HUES6 (cell line): ENCODE results near the gene LOXL3.

Experiments used
- H3K27ac ChIP-seq: 2 replicates; pipeline ENCODE4 v1.7.0; 2013; ENCODE audit warnings: low read depth, mild to moderate bottlenecking, low read length, inconsistent platforms
- H3K27me3 ChIP-seq: 2 replicates; pipeline ENCODE4 v1.6.1; 2013; ENCODE audit warnings: low read length; ENCODE audit not compliant: control insufficient read depth, insufficient read depth
- H3K36me3 ChIP-seq: 2 replicates; pipeline ENCODE4 v1.6.1; 2013; ENCODE audit warnings: low read length; ENCODE audit not compliant: control insufficient read depth, insufficient read depth
- H3K4me1 ChIP-seq: 2 replicates; pipeline ENCODE4 v1.6.1; 2013; ENCODE audit warnings: low read length; ENCODE audit not compliant: control insufficient read depth, insufficient read depth
- H3K4me3 ChIP-seq: 2 replicates; pipeline ENCODE4 v1.5.1; 2013; ENCODE audit warnings: low read depth, low read length
- H3K9ac ChIP-seq: one replicate; pipeline ENCODE4 v1.6.1; 2013; ENCODE audit warnings: mild to moderate bottlenecking, low read length
- H3K9me3 ChIP-seq: 2 replicates; pipeline ENCODE4 v1.6.1; 2013; ENCODE audit warnings: low read depth, low read length; ENCODE audit not compliant: control insufficient read depth, insufficient read depth

The LOXL3 gene

GRCh38 chr2:74525717-74526648, 27.8 kb downstream of the LOXL3 start, which contains the start of gene DQX1:
DQX1 (minus strand) TSS chr2:74526231; CDS start chr2:74525729, 502 bp downstream.
- peaks cover 23% of the 10 kb centered on the region for H3K27me3 ChIP-seq
- H3K9me3 ChIP-seq: no peaks in the 10 kb centered on the region
- H3K27ac ChIP-seq: no peak within 1 kb of the TSS

DNA sequence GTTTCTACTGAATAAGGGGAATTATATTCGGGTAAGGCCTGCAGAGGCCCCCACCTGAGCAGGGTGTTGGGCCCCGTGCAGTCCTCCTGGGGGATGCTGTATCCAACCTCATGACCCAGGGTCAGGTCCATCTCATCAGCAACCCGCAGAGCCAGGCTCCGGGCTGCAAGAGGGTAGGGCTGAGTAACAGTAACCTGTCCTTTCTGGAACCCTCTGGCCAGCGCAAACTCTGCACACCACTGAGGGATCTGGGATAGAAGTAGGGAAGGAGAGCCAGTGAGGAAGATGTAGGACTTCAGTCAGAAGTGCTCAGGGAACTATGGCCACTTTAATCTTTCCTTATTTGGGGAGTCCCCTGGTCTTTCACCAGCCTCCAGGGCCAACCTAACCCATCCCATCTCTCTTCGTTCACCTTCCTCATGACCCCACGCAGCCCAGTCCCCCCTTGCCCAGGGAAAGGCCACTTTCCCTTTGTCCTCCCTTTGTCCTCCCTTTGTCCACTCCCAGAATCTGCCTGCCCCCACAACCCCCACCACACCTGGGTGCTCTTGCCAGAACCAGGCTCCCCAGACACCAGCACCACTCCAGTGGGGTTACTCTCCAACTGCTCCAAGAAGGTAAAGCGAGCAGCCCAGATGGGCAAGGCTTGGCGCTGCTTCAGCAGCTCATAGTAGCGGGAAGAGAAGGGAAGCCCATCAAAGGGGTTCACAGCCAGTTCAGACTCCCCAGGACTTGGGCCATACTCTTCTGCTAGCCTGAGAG, 28.6 kb downstream of the LOXL3 start:
- Histone ChIP-seq H3K36me3 (peaks cover 27% of the 10 kb centered on the region), H3K4me3 (no peak overlapping the region), H3K27me3 (peaks cover 30% of the 10 kb centered on the region), H3K9me3 (no peaks in the 10 kb centered on the region), H3K9ac (no peak overlapping the region), H3K4me1 (peaks cover 7% of the 10 kb centered on the region), H3K27ac (no peak overlapping the region)

More at GRCh38 chr2:74525717-74526648, 27.8 kb downstream of the LOXL3 start, which contains the start of gene DQX1:
- Histone ChIP-seq H3K4me1 (peaks cover 12% of the 10 kb centered on the region), H3K4me3 (no peak within 1 kb of the TSS), H3K9ac (no peak within 1 kb of the TSS), H3K36me3 (peaks cover 27% of the 10 kb centered on the region)

DNA sequence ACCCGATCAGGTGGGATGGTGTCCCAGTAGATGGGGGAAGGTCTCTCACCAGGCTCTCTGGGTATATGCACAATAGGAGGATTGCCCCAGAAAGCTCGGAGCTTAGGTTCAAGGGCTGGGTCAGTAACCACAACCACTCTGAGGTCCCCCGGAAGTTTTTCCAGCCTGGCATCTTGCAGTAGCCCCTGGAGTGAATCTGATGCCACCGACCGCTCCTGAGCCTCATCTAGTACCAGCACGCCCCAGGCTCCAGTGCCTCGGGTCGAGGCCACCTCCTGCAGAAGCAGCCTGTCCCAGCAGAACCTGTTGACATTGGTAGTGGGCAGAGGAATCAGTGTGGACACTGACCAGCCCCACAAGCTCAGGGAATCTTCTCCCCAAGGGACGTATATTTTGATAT, 29.7 kb downstream of the LOXL3 start:
- no peak overlapping the region for H3K9ac ChIP-seq
- H3K4me3 ChIP-seq: no peak overlapping the region
- H3K27me3 ChIP-seq: peaks cover 42% of the 10 kb centered on the region
- peaks cover 7% of the 10 kb centered on the region for H3K4me1 ChIP-seq
- no peaks in the 10 kb centered on the region for H3K9me3 ChIP-seq
- H3K36me3 ChIP-seq: peaks cover 27% of the 10 kb centered on the region
- H3K27ac ChIP-seq: no peak overlapping the region

DNA sequence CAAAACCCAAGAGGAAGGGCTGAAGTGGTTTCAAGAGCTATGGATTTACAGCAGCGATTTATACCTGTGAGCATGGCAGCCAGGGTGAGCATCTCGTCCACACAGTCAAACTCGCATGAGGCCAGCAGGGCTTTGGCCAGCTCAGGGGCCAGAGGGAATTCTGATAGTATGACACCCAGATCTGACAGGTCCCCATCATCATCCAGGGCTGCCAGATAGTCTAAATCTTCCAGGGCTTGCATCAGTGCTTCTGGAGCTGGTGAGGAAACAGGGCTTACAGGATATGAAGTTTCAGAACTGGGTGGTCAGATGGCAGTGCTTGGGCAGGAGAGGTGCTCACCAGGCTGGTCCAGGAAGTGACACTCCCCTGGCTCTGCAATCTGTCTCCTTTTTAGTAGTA, 31.2 kb downstream of the LOXL3 start:
- H3K4me1 ChIP-seq: peaks cover 3% of the 10 kb centered on the region; the same call in 1 of the 2 replicates
- H3K27me3 ChIP-seq: peaks cover 56% of the 10 kb centered on the region
- H3K9me3 ChIP-seq: no peaks in the 10 kb centered on the region
- H3K27ac ChIP-seq: no peak overlapping the region
- no peak overlapping the region for H3K9ac ChIP-seq
- H3K4me3 ChIP-seq: no peak overlapping the region
- H3K36me3 ChIP-seq: peaks cover 18% of the 10 kb centered on the region

DNA sequence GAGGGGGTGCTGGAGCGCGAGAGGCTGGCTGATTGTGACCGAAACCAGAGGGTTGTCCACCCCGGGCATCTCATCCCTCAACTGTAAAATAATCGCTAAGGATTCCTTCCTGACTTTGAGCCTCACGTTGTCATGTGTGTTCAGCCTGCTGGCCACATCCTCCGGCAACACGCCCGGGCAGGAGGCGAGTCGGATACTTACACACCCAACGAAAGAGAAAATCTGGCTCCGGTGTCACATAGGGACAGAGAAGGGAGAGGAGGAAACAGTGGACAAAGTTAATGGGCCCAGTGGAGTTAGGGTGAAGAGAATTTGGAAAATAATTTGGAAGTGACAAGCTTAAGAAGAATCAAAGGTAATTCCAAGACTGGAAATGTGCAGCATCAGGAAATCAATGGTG, 37.1 kb downstream of the LOXL3 start:
- Histone ChIP-seq H3K9me3 (peaks cover 3% of the 10 kb centered on the region; the same call in 1 of the 2 replicates), H3K36me3 (no peaks in the 10 kb centered on the region), H3K27me3 (peaks cover 98% of the 10 kb centered on the region), H3K4me1 (peaks cover 20% of the 10 kb centered on the region), H3K9ac (no peak overlapping the region), H3K4me3 (no peak overlapping the region; the same call in 1 of the 2 replicates), H3K27ac (no peak overlapping the region)

DNA sequence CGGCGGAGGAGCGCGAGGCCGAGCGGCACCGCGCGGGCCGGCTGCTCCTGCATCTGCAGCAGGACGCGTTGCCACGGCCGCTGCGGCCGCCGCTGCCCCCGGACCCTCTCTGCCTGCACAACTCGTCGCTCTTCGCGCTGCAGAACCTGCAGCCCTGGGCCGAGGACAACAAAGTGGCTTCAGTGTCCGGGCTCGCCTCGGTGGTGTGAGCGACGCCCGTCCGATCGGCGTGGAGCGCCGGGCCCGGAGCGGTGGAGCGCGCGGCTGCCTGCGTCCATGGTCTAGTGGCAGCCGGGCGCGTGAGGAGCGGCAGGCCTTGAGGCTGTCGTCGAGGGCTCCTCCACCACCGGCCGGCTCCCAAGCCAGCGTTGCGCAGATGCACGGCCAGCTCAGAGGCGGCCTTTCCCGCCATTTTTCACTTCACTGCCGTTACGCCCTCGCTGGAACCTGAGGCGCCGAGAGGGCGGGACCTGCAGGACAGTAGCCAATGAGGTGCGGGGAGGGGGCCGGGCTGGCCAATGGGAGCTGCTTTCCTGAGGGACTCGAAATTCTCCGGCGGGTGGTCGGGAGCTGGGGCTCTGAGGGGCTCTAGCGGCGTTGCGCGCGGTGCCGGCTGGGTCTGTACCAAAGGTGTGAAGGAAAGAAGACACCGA, 37.6 kb downstream of the LOXL3 start:
- peaks cover 20% of the 10 kb centered on the region for H3K4me1 ChIP-seq
- H3K27me3 ChIP-seq: peaks cover 98% of the 10 kb centered on the region
- no peak overlapping the region for H3K27ac ChIP-seq
- H3K36me3 ChIP-seq: no peaks in the 10 kb centered on the region
- peaks cover 3% of the 10 kb centered on the region; the same call in 1 of the 2 replicates for H3K9me3 ChIP-seq
- H3K9ac ChIP-seq: no peak overlapping the region
- H3K4me3 ChIP-seq: peak overlapping the region; percentile 57

DNA sequence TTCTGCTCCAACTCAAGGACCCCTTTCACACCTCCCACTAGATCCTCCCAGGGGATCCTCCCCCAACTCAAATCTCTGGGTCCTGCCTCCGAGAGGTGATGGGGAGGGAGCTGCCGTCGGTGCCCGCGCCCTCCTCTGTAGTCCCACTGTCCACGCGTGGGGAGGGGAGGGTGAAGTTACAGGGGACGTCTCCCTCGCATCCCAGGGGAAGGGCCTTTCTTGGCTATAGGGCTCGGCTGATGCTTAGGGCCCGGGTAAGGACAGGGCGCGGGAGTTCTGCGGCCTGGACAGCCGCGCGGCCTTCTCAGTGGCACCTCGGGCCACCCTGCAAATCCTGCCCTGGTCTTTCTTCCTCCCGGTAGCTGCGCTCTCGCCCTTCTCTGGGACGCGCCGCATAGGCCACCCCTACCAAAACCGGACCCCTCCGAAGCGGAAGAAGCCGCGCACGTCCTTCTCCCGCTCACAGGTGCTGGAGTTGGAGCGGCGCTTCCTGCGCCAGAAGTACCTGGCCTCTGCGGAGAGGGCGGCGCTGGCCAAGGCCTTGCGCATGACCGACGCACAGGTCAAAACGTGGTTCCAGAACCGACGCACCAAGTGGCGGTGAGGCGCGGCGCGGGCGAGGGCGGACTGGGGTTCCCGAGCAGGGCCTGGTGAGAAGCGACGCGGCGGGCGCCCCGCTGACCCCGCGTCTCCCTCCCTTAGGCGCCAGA, 38.3 kb downstream of the LOXL3 start:
- H3K4me1 ChIP-seq: peaks cover 20% of the 10 kb centered on the region
- no peak overlapping the region for H3K27ac ChIP-seq
- H3K9ac ChIP-seq: no peak overlapping the region
- H3K27me3 ChIP-seq: peaks cover 100% of the 10 kb centered on the region
- H3K36me3 ChIP-seq: no peaks in the 10 kb centered on the region
- peaks cover 3% of the 10 kb centered on the region; the same call in 1 of the 2 replicates for H3K9me3 ChIP-seq
- peak overlapping the region; percentile 57 for H3K4me3 ChIP-seq

DNA sequence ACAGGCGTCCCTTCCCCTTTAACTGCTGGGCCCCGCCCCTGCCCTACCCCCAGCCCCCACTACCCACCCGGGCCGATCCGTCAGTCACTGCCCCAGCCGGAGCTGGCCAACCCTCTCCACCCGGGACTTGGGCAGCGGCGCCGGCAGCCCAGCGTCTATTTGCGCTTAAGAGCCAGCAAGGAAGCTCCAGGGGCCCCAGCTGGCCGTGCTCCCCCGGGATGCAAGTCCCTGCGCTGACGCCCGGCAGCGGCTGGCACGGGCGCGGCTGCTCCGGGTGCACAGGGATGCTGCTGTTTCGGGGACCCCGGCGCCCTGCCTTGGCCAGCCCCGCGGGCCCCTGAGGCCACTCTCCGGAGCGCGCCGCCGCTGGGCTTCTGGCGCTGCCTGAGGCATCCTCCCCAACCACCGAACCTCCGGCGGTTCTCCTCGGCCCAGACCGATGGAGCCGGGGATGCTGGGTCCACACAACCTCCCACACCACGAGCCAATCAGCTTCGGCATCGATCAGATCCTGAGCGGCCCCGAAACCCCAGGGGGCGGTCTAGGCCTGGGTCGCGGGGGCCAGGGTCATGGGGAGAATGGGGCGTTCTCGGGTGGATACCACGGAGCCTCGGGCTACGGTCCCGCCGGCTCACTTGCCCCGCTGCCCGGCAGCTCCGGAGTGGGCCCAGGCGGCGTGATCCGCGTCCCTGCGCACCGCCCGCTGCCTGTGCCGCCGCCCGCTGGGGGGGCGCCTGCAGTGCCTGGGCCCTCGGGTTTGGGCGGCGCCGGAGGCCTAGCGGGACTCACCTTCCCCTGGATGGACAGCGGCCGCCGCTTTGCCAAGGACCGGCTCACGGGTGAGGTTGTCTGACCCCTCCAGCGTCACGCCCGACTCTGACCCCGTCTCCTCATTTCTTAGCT, 39.1 kb downstream of the LOXL3 start, which contains the start of gene TLX2:
TLX2 (plus strand) TSS at position 83 of the 903 bp plus-strand sequence; CDS start at position 440, 357 bp downstream.
- Histone ChIP-seq H3K4me1 (peaks cover 20% of the 10 kb centered on the region), H3K4me3 (peak within 1 kb of the TSS; percentile 57), H3K9ac (no peak within 1 kb of the TSS), H3K27ac (no peak within 1 kb of the TSS), H3K27me3 (peaks cover 100% of the 10 kb centered on the region), H3K9me3 (peaks cover 3% of the 10 kb centered on the region; the same call in 1 of the 2 replicates), H3K36me3 (no peaks in the 10 kb centered on the region)

DNA sequence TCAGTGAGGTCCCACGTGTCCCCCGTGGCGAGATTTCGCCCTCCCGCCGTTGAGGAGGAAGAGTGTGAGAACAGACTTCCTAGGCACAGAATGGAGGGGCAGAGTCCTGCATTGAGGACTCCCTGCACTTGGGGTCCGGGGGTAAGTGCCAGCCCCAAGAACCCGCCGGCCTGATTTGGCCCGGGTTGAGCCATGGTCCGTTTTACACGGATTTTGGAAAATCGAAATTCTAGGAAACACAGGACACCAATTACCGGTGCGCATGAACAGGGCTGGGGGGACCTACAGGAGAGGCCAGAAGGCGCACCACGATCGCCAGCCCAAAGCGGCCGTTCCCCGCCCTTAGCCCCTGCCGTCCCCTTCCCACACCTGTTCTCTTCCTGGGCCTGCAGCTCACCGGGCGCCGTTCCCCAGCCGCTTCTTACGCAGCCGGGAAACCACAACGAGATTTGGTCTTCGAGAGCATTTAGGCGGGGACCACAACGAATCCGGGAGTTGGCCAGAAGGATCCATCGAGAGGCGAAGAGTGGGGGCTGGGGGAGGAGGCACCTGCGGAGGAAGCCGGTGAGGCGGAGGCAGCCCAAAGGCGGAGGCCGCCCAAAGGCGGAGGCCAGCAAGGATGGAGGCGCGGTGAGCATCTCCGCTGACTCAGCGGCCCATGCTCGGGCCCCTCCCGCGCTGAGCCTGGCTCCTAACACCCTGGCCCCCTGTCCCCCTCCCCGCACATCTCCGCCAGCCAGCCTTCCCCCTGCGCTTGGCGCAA, 40.0 kb downstream of the LOXL3 start:
- H3K9me3 ChIP-seq: peaks cover 3% of the 10 kb centered on the region; the same call in 1 of the 2 replicates
- H3K27ac ChIP-seq: no peak overlapping the region
- no peak overlapping the region for H3K9ac ChIP-seq
- H3K27me3 ChIP-seq: peaks cover 99% of the 10 kb centered on the region
- peak overlapping the region; percentile 57 for H3K4me3 ChIP-seq
- H3K36me3 ChIP-seq: no peaks in the 10 kb centered on the region
- peaks cover 20% of the 10 kb centered on the region for H3K4me1 ChIP-seq
